Activated B cell treated with CpG ODN at 0.5 μM for 24 hours (primary cell): ENCODE data around the gene PCDHB15. TPM values are rescaled to one million over a fixed set of nuclear protein-coding genes. Genes with fewer than 3 reads are reported as not detected.

Source experiments
- ATAC-seq: fragments of 200-7000 bp; cut with Tn5 transposase; one replicate; pipeline ENCODE4 v1.10.0; 2021; ENCODE audit warnings: low read depth, mild to moderate bottlenecking, moderate library complexity
- CTCF ChIA-PET: fragments of 350-600 bp; sonication (Branson Sonifier 250); formaldehyde crosslinking; loops from one replicate; lab custom pipeline; 2021; ENCODE audit warnings: antibody characterized with exemption; lab: Charles Lee
- POLR2A ChIA-PET: fragments of 350-600 bp; sonication (Branson Sonifier 250); formaldehyde crosslinking; loops from one replicate; lab custom pipeline; 2021; ENCODE audit warnings: antibody characterized with exemption; lab: Charles Lee
- DNase-seq: peaks from one replicate; pipeline ENCODE4 v3.0.0; 2022
- H3K27ac Mint-ChIP-seq: one replicate; pipeline ENCODE4 v1.8.0; 2020; ENCODE audit warnings: mixed read lengths
- H3K27me3 Mint-ChIP-seq: one replicate; pipeline ENCODE4 v1.8.0; 2021; ENCODE audit warnings: mixed read lengths
- H3K36me3 Mint-ChIP-seq: one replicate; pipeline ENCODE4 v1.8.0; 2021; ENCODE audit warnings: low read depth, mixed read lengths
- H3K4me1 Mint-ChIP-seq: one replicate; pipeline ENCODE4 v1.8.0; 2021; ENCODE audit warnings: mixed read lengths
- H3K4me3 Mint-ChIP-seq: one replicate; pipeline ENCODE4 v1.8.0; 2020; ENCODE audit warnings: mild to moderate bottlenecking, mixed read lengths
- H3K9me3 Mint-ChIP-seq: one replicate; pipeline ENCODE4 v1.8.0; 2020; ENCODE audit warnings: mixed read lengths
- intact Hi-C: fragments of 100-400 bp; cut with micrococcal nuclease; formaldehyde crosslinking; loops from one replicate; pipeline ENCODE4 v1.15.1; 2024
- total RNA-seq: library from RNA; stranded (reverse); gene quantifications from 2 replicates; pipeline ENCODE4 v1.2.3, GENCODE V29; 2022
- TF ChIP-seq, protein P1 (sequence below): fragments of 200-600 bp; IDR thresholded peaks from one replicate; pipeline ENCODE4 v1.8.0; 2022; ENCODE audit warnings: antibody characterized with exemption, mild to moderate bottlenecking

The PCDHB15 gene
- total RNA-seq, 1 donor from 2014 or later: not detected

DNA sequence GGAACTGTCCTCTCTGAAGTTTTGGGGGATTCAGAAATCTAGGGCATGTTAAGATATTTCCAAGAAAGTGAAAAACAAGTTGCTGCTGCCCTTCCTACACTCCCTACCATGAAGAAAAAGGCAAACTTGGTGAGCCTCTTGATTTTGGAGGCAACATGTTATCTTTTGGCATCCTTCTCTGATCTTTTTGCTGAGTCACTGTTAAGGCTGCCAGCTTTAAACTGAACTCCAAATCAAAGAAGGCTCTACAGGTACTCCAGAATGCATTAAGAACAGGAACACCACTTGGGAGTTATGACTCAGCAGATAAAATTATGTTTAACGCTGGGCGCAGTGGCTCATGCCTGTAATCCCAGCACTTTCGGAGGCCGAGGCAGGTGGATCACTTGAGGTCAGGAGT lies 24.0 kb downstream of the PCDHB15 start:
- no peaks in the 10 kb centered on the region for H3K27me3 Mint-ChIP-seq
- H3K9me3 Mint-ChIP-seq: peaks cover 63% of the 10 kb centered on the region
- no peak overlapping the region for H3K27ac Mint-ChIP-seq
- intact Hi-C loops: no loop called here
- ATAC-seq (no peak), DNase-seq (no peak)
- H3K4me1 Mint-ChIP-seq: no peaks in the 10 kb centered on the region
- peaks cover 56% of the 10 kb centered on the region for H3K36me3 Mint-ChIP-seq
- ChIA-PET CTCF (no interaction called here), POLR2A (no interaction called here)
- H3K4me3 Mint-ChIP-seq: no peak overlapping the region
- TF ChIP-seq, protein P1, sequence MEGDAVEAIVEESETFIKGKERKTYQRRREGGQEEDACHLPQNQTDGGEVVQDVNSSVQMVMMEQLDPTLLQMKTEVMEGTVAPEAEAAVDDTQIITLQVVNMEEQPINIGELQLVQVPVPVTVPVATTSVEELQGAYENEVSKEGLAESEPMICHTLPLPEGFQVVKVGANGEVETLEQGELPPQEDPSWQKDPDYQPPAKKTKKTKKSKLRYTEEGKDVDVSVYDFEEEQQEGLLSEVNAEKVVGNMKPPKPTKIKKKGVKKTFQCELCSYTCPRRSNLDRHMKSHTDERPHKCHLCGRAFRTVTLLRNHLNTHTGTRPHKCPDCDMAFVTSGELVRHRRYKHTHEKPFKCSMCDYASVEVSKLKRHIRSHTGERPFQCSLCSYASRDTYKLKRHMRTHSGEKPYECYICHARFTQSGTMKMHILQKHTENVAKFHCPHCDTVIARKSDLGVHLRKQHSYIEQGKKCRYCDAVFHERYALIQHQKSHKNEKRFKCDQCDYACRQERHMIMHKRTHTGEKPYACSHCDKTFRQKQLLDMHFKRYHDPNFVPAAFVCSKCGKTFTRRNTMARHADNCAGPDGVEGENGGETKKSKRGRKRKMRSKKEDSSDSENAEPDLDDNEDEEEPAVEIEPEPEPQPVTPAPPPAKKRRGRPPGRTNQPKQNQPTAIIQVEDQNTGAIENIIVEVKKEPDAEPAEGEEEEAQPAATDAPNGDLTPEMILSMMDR: no peak

DNA sequence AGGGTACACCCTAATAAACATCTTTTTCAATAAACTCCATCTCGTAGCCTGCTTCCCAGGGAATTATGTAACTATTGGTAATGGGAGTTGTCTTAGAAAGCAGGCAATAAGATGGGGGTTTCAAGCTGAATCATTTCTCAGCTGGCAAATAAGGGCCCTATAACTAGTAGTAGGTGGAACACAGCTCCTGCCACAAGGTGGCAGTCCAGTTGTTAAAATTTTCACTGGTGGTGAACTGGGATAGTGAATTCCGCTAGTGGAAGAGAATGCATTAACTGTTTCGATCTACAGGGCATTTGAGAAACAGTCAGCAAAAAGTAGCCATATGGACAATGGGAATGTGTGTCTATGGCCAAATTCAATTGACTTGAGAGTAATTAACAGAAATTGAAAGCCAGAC lies 27.7 kb downstream of the PCDHB15 start:
- H3K9me3 Mint-ChIP-seq: peaks cover 47% of the 10 kb centered on the region
- ChIA-PET CTCF (no interaction called here), POLR2A (no interaction called here)

DNA sequence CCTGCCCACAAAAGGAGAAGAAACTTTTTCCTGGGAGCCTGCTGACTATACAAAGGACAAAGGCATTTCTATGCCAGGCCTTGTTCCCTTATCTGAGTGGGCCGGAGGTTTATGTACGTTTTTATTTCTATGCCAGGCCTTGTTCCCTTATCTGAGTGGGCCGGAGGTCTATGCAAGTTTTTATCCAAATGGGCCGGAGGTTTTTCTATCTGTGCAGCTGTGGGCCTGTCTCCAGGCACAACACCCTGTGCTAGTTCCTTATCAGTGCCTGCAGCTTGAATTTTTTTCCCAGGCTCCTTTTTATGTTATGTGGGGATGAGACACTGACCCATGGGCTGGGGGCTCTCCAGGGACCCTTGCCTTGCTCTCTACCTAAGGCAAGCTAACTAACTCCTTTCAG lies 53.2 kb downstream of the PCDHB15 start:
- no peak for DNase-seq
- ChIA-PET POLR2A (no interaction called here), CTCF (no interaction called here)
- TF ChIP-seq, protein P1: no peak
- no peak overlapping the region for H3K27ac Mint-ChIP-seq
- peaks cover 57% of the 10 kb centered on the region for H3K36me3 Mint-ChIP-seq
- no peaks in the 10 kb centered on the region for H3K4me1 Mint-ChIP-seq
- no peak for ATAC-seq
- H3K4me3 Mint-ChIP-seq: no peak overlapping the region
- intact Hi-C loops: no loop called here
- peaks cover 39% of the 10 kb centered on the region for H3K9me3 Mint-ChIP-seq
- H3K27me3 Mint-ChIP-seq: no peaks in the 10 kb centered on the region

More for the DNA sequence above, 27.7 kb downstream of the PCDHB15 start:
- Mint-ChIP-seq H3K27me3 (no peaks in the 10 kb centered on the region), H3K4me3 (no peak overlapping the region), H3K36me3 (peaks cover 32% of the 10 kb centered on the region), H3K4me1 (no peaks in the 10 kb centered on the region), H3K27ac (no peak overlapping the region)
- no peak for DNase-seq
- TF ChIP-seq, protein P1: no peak
- ATAC-seq: no peak
- intact Hi-C loops: no loop called here

Other genes with a start within 250 kb of the PCDHB15 start
- gene PCDHB1, start 194.0 kb upstream of the PCDHB15 start, total RNA-seq: not detected in 2 replicates
- gene PCDHB2, start 150.8 kb upstream of the PCDHB15 start, total RNA-seq: not detected in 2 replicates
- 0.07 TPM in 1 of 2 replicates, not detected in the other for gene PCDHB3, start 144.9 kb upstream of the PCDHB15 start, total RNA-seq
- not detected in 2 replicates for gene PCDHB4, start 123.6 kb upstream of the PCDHB15 start, total RNA-seq
- gene PCDHB5, start 110.2 kb upstream of the PCDHB15 start, total RNA-seq: not detected in 2 replicates
- gene PCDHB6, start 95.3 kb upstream of the PCDHB15 start, total RNA-seq: not detected in 2 replicates
- not detected in 2 replicates for gene PCDHB7, start 72.8 kb upstream of the PCDHB15 start, total RNA-seq
- not detected in 2 replicates for gene PCDHB8, start 67.6 kb upstream of the PCDHB15 start, total RNA-seq
- gene PCDHB16, start 63.0 kb upstream of the PCDHB15 start, total RNA-seq: not detected in 2 replicates
- gene PCDHB9, start 58.2 kb upstream of the PCDHB15 start, total RNA-seq: 0.27 and 0.29 TPM in 2 replicates
- gene PCDHB10, start 53.0 kb upstream of the PCDHB15 start, total RNA-seq: 0.07 TPM in 1 of 2 replicates, not detected in the other
- gene PCDHB11, start 45.8 kb upstream of the PCDHB15 start, total RNA-seq: not detected in 2 replicates
- gene PCDHB12, start 36.7 kb upstream of the PCDHB15 start, total RNA-seq: not detected in 2 replicates
- gene PCDHB13, start 31.5 kb upstream of the PCDHB15 start, total RNA-seq: 0.07 and 0.09 TPM in 2 replicates
- 0.11 TPM in 1 of 2 replicates, not detected in the other for gene PCDHB14, start 22.1 kb upstream of the PCDHB15 start, total RNA-seq
- 2.6 and 3.9 TPM in 2 replicates for gene SLC25A2, start 58.7 kb downstream of the PCDHB15 start, total RNA-seq
- 86.7 and 87.3 TPM in 2 replicates for gene TAF7, start 75.4 kb downstream of the PCDHB15 start, total RNA-seq
- gene PCDHGA1, start 85.1 kb downstream of the PCDHB15 start, total RNA-seq: 0.20 and 0.29 TPM in 2 replicates
- 0.09 and 0.15 TPM in 2 replicates for gene PCDHGA2, start 93.4 kb downstream of the PCDHB15 start, total RNA-seq
- 0.20 and 0.51 TPM in 2 replicates for gene PCDHGA3, start 98.4 kb downstream of the PCDHB15 start, total RNA-seq
- 0.37 and 0.44 TPM in 2 replicates for gene PCDHGB1, start 104.7 kb downstream of the PCDHB15 start, total RNA-seq
- gene PCDHGA4, start 109.6 kb downstream of the PCDHB15 start, total RNA-seq: 0.34 and 0.75 TPM in 2 replicates
- gene PCDHGB2, start 114.6 kb downstream of the PCDHB15 start, total RNA-seq: 2.2 and 2.6 TPM in 2 replicates
- 1.1 and 1.2 TPM in 2 replicates for gene PCDHGA5, start 118.8 kb downstream of the PCDHB15 start, total RNA-seq
- gene PCDHGB3, start 124.8 kb downstream of the PCDHB15 start, total RNA-seq: 2.0 and 2.6 TPM in 2 replicates
- 1.8 and 2.3 TPM in 2 replicates for gene PCDHGA6, start 128.5 kb downstream of the PCDHB15 start, total RNA-seq
- 1.3 and 1.6 TPM in 2 replicates for gene PCDHGA7, start 137.3 kb downstream of the PCDHB15 start, total RNA-seq
- gene PCDHGB4, start 142.3 kb downstream of the PCDHB15 start, total RNA-seq: 0.91 and 1.2 TPM in 2 replicates
- 0.54 and 0.69 TPM in 2 replicates for gene PCDHGA8, start 147.2 kb downstream of the PCDHB15 start, total RNA-seq
- gene PCDHGB5, start 152.6 kb downstream of the PCDHB15 start, total RNA-seq: 1.8 and 2.7 TPM in 2 replicates
- gene PCDHGA9, start 157.4 kb downstream of the PCDHB15 start, total RNA-seq: 1.1 and 1.3 TPM in 2 replicates
- 1.2 and 1.6 TPM in 2 replicates for gene PCDHGB6, start 162.6 kb downstream of the PCDHB15 start, total RNA-seq
- gene PCDHGA10, start 167.6 kb downstream of the PCDHB15 start, total RNA-seq: 1.2 and 1.3 TPM in 2 replicates
- gene PCDHGB7, start 172.3 kb downstream of the PCDHB15 start, total RNA-seq: 1.2 and 1.4 TPM in 2 replicates
- gene PCDHGA11, start 175.7 kb downstream of the PCDHB15 start, total RNA-seq: 0.73 and 1.1 TPM in 2 replicates
- gene PCDHGA12, start 185.1 kb downstream of the PCDHB15 start, total RNA-seq: 1.3 and 1.6 TPM in 2 replicates
- 2.6 and 3.3 TPM in 2 replicates for gene PCDHGC3, start 230.6 kb downstream of the PCDHB15 start, total RNA-seq
- 0.69 TPM in 2 replicates for gene PCDHGC4, start 239.6 kb downstream of the PCDHB15 start, total RNA-seq
- gene PCDHGC5, start 243.7 kb downstream of the PCDHB15 start, total RNA-seq: 0.24 and 0.38 TPM in 2 replicates